Natural killer cell treated with Interleukin-12 subunit alpha and Interleukin-12 subunit beta and Interleukin-15 and Interleukin-18, amount 100 ng/mL, for 72 hours (primary cell): Measurements from ENCODE around the gene EIF2S2. TPM values are rescaled to one million over a fixed set of nuclear protein-coding genes. Genes with fewer than 3 reads are reported as not detected.
"Not testable (repeated sequence)": the region's sequence is repeated elsewhere in the genome, so short reads cannot be mapped to it uniquely, and the experiment has no call there.

Experiments
- ATAC-seq, 2 donors: fragments of 150-1000 bp; cut with Tn5 transposase in 1 of 2; sonication (Bioruptor Pico), chemical (Tn5 transposase) in 1 of 2; 2 replicates each; pipeline ENCODE4 v1.10.0; 2021
- DNase-seq: peaks from one replicate; pipeline ENCODE4 v3.0.0; 2022; ENCODE audit warnings: low spot score
- H3K27ac Mint-ChIP-seq, 2 donors: 1 replicate in 1 of 2; 2 replicates in 1 of 2; pipeline ENCODE4 v1.8.0; 2022; ENCODE audit warnings: mixed read lengths in 2 of 2, mild to moderate bottlenecking in 1 of 2, moderate library complexity in 1 of 2
- H3K27me3 Mint-ChIP-seq, 2 donors: 1 replicate in 1 of 2; 2 replicates in 1 of 2; pipeline ENCODE4 v1.8.0; 2022; ENCODE audit warnings: mixed read lengths in 2 of 2
- H3K36me3 Mint-ChIP-seq: one replicate; pipeline ENCODE4 v1.8.0; 2022; ENCODE audit warnings: mixed read lengths
- H3K4me1 Mint-ChIP-seq, 2 donors: 1 replicate in 1 of 2; 2 replicates in 1 of 2; pipeline ENCODE4 v1.8.0; 2022; ENCODE audit warnings: low read depth in 2 of 2, mixed read lengths in 2 of 2, mild to moderate bottlenecking in 1 of 2
- H3K4me3 Mint-ChIP-seq: one replicate; pipeline ENCODE4 v1.8.0; 2022; ENCODE audit warnings: mixed read lengths
- H3K9me3 Mint-ChIP-seq: 2 replicates; pipeline ENCODE4 v1.8.0; 2022; ENCODE audit warnings: mixed read lengths
- total RNA-seq, 2 donors: library from RNA; stranded (reverse); gene quantifications; one replicate each; pipeline ENCODE4 v1.2.3, GENCODE V29; 2022

The EIF2S2 gene
- 10 to 100 TPM; 97.6 to 99.8 TPM for total RNA-seq

- H3K4me1 Mint-ChIP-seq = peaks cover 32 to 44% of the 10 kb centered on the region in 2 donors
- H3K4me3 Mint-ChIP-seq = peak within 1 kb of the TSS; percentile 94
- H3K27me3 Mint-ChIP-seq = no peaks in the 10 kb centered on the region
- H3K36me3 Mint-ChIP-seq = peaks cover 23% of the 10 kb centered on the region
- DNase-seq = peak; percentile 97
- no peaks in the 10 kb centered on the region for H3K9me3 Mint-ChIP-seq
- peak within 1 kb of the TSS; percentile 93 to 98 for H3K27ac Mint-ChIP-seq
- ATAC-seq = peak; percentile 93 to 95
Measured at GRCh38 chr20:34111702-34112599, at the start of gene EIF2S2. Gene EIF2S2 (minus strand): TSS chr20:34112243. CDS start chr20:34112110, 133 bp downstream.

DNA sequence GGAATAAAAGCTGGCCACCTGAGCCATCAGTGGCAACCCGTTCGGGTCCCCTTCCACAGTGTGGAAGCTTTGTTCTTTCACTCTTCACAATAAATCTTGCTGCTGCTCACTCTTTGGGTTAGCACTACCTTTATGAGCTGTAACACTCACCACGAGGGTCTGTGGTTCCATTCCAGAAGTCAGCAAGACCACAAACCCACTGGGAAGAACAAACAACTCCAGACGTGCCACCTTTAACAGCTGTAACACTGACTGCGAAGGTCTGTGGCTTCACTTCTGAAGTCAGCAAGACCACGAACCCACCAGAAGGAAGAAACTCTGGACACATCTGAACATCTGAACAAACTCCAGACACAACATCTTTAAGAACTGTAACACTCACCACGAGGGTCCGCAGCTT is 45.7 kb upstream of the EIF2S2 start:
- H3K4me1 Mint-ChIP-seq, DNase-seq: not testable (repeated sequence)
- H3K27me3 Mint-ChIP-seq = peaks cover 20 to 27% of the 10 kb centered on the region in 2 donors

GRCh38 chr20:34155836-34156235 is 43.8 kb upstream of the EIF2S2 start:
- Mint-ChIP-seq H3K27me3 (peaks cover 27 to 31% of the 10 kb centered on the region in 2 donors), H3K36me3 (no peaks in the 10 kb centered on the region), H3K4me1 (peaks cover 0 to 4% of the 10 kb centered on the region in 2 donors), H3K4me3 (no peak overlapping the region), H3K27ac (no peak overlapping the region), H3K9me3 (no peaks in the 10 kb centered on the region)
- DNase-seq (no peak), ATAC-seq (no peak)

More for the DNA sequence above, 45.7 kb upstream of the EIF2S2 start:
- H3K27ac Mint-ChIP-seq, H3K4me3 Mint-ChIP-seq, ATAC-seq, H3K36me3 Mint-ChIP-seq, H3K9me3 Mint-ChIP-seq: not testable (repeated sequence)

- H3K27ac Mint-ChIP-seq, DNase-seq, H3K36me3 Mint-ChIP-seq, H3K4me3 Mint-ChIP-seq, H3K9me3 Mint-ChIP-seq, ATAC-seq, H3K4me1 Mint-ChIP-seq: not testable (repeated sequence)
- peaks cover 23 to 29% of the 10 kb centered on the region in 2 donors for H3K27me3 Mint-ChIP-seq
Measured at GRCh38 chr20:34153169-34153568, 41.1 kb upstream of the EIF2S2 start.

- not testable (repeated sequence) for DNase-seq, H3K4me1 Mint-ChIP-seq, H3K4me3 Mint-ChIP-seq, H3K36me3 Mint-ChIP-seq, ATAC-seq, H3K9me3 Mint-ChIP-seq, H3K27ac Mint-ChIP-seq
- peaks cover 18 to 24% of the 10 kb centered on the region in 2 donors for H3K27me3 Mint-ChIP-seq
Measured at GRCh38 chr20:34152073-34152472, 40.0 kb upstream of the EIF2S2 start.

DNA sequence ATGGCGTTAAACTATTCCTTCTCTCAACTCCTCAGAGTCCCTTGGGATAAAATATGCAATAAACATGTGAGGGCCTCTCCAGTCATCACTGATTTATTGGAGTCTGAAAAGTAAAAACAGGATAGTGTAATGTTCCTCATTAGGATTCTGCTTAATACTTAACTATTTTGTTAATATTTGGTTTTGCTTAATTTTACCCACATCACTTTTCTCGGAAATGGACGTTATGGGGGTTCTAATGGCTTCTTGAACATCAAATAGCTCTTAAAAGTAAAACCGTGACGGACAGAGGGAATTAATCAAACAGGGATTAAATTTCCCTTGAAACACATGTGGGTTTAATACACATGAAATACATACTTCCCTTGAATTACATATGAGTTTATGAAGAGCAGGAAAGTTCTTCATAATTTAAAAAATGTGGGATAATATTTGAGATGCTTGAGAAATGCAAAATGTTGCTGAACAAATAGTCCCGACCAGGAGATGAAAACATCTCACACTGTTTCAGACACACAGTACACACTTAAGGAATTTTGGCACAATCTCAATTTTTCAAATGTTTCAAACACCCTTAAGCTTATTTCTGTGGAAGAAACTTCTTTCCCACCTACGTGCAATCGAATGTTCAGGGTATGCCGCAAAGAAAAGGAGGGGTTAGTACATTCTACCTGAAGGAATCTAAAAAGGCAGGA is 38.4 kb upstream of the EIF2S2 start:
- Mint-ChIP-seq H3K4me1 (no peaks in the 10 kb centered on the region), H3K27ac (no peak overlapping the region), H3K27me3 (peaks cover 18 to 24% of the 10 kb centered on the region in 2 donors), H3K36me3 (no peaks in the 10 kb centered on the region), H3K4me3 (no peak overlapping the region), H3K9me3 (no peaks in the 10 kb centered on the region)
- ATAC-seq = no peak
- DNase-seq = no peak

GRCh38 chr20:34145280-34145819 is 33.3 kb upstream of the EIF2S2 start:
- ATAC-seq (no peak), DNase-seq (no peak)
- Mint-ChIP-seq H3K9me3 (no peaks in the 10 kb centered on the region), H3K4me3 (no peak overlapping the region), H3K27me3 (peaks cover 10% of the 10 kb centered on the region in 2 donors), H3K27ac (no peak overlapping the region), H3K4me1 (no peaks in the 10 kb centered on the region), H3K36me3 (no peaks in the 10 kb centered on the region)

- Mint-ChIP-seq H3K36me3 (no peaks in the 10 kb centered on the region), H3K9me3 (no peaks in the 10 kb centered on the region), H3K27me3 (peaks cover 15 to 17% of the 10 kb centered on the region in 2 donors), H3K4me1 (no peaks in the 10 kb centered on the region), H3K27ac (no peak overlapping the region), H3K4me3 (no peak overlapping the region)
- DNase-seq (no peak), ATAC-seq (no peak)
Measured at GRCh38 chr20:34143951-34144350, 31.9 kb upstream of the EIF2S2 start.

GRCh38 chr20:34142121-34142520 is 30.1 kb upstream of the EIF2S2 start:
- ATAC-seq = no peak
- Mint-ChIP-seq H3K9me3 (no peaks in the 10 kb centered on the region), H3K27ac (no peak overlapping the region), H3K27me3 (peaks cover 17 to 20% of the 10 kb centered on the region in 2 donors), H3K36me3 (no peaks in the 10 kb centered on the region), H3K4me1 (no peaks in the 10 kb centered on the region), H3K4me3 (no peak overlapping the region)
- DNase-seq = no peak

DNA sequence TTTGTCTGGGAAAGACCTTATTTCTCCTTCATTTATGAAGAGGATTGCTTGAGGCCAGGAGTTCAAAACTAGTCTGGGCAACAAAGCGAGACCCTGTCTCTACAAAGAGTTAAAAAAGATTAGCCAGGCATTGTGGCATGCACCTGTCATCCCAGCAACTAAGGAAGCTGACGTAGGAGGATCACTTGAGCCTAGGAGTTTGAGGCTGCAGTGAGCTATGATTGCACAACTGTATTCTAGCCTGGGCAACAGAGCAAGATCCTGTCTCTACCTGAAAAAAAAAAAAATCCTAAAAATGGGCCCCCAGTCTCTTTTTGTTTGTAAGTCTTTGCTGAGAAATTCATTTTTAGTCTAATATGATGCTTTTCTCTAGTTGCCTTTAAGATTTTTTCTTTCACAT is 29.2 kb upstream of the EIF2S2 start:
- no peak overlapping the region for H3K4me3 Mint-ChIP-seq
- H3K36me3 Mint-ChIP-seq = no peaks in the 10 kb centered on the region

GRCh38 chr20:34135525-34136275 is 23.7 kb upstream of the EIF2S2 start:
- H3K4me1 Mint-ChIP-seq, ATAC-seq, DNase-seq, H3K9me3 Mint-ChIP-seq, H3K4me3 Mint-ChIP-seq, H3K36me3 Mint-ChIP-seq, H3K27ac Mint-ChIP-seq: not testable (repeated sequence)
- peaks cover 10 to 13% of the 10 kb centered on the region in 2 donors for H3K27me3 Mint-ChIP-seq

More for the DNA sequence above, 29.2 kb upstream of the EIF2S2 start:
- Mint-ChIP-seq H3K27me3 (peaks cover 17 to 20% of the 10 kb centered on the region in 2 donors), H3K27ac (no peak overlapping the region), H3K9me3 (no peaks in the 10 kb centered on the region), H3K4me1 (no peaks in the 10 kb centered on the region)
- ATAC-seq = no peak
- no peak for DNase-seq

- not testable (repeated sequence) for H3K9me3 Mint-ChIP-seq, DNase-seq, H3K27ac Mint-ChIP-seq
Measured at GRCh38 chr20:34133365-34133860, 21.4 kb upstream of the EIF2S2 start.

DNA sequence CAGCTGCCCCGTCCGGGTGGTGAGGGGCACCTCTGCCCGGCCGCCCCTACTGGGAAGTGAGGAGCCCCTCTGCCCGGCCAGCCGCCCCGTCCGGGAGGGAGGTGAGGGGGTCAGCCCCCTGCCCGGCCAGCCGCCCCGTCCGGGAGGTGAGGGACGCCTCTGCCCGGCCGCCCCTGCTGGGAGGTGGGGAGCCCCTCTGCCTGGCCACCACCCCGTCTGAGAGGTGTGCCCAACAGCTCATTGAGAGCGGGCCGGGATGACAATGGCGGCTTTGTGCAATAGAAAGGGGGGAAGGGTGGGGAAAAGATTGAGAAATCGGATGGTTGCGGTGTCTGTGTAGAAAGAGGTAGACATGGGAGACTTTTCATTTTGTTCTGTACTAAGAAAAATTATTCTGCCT is 20.9 kb upstream of the EIF2S2 start:
- not testable (repeated sequence) for H3K4me1 Mint-ChIP-seq, ATAC-seq, DNase-seq, H3K36me3 Mint-ChIP-seq, H3K9me3 Mint-ChIP-seq, H3K27ac Mint-ChIP-seq, H3K4me3 Mint-ChIP-seq
- peaks cover 10 to 11% of the 10 kb centered on the region in 2 donors for H3K27me3 Mint-ChIP-seq

More at GRCh38 chr20:34133365-34133860, 21.4 kb upstream of the EIF2S2 start:
- not testable (repeated sequence) for H3K4me1 Mint-ChIP-seq, H3K36me3 Mint-ChIP-seq, ATAC-seq, H3K4me3 Mint-ChIP-seq
- peaks cover 6 to 11% of the 10 kb centered on the region in 2 donors for H3K27me3 Mint-ChIP-seq
